Keratinocyte (primary cell): ENCODE measurements around the gene DUT. TPM values are rescaled to one million over a fixed set of nuclear protein-coding genes. Genes with fewer than 3 reads are reported as not detected.

Source experiments
- DNase-seq: peaks from one replicate; pipeline ENCODE4 v3.0.0-alpha.2; 2011; ENCODE audit warnings: low read depth, missing footprints, low spot score
- FAIRE-seq: peaks from 2 replicates; lab custom pipeline; 2011; peaks lifted over from hg19 to GRCh38; lab: Jason Lieb, UNC
- H2AFZ ChIP-seq: 2 replicates; pipeline ENCODE4 v1.6.0; 2012; ENCODE audit warnings: low read length, control low read depth, inconsistent platforms; ENCODE audit not compliant: control insufficient read depth
- H3K27ac ChIP-seq: 2 replicates; pipeline ENCODE4 v1.5.1; 2011; ENCODE audit warnings: low read length; ENCODE audit not compliant: control insufficient read depth, insufficient read depth
- H3K27me3 ChIP-seq: 3 replicates; pipeline ENCODE4 v1.6.0; 2011; ENCODE audit warnings: low read length; ENCODE audit not compliant: control insufficient read depth, insufficient read depth; ENCODE audit errors: extremely low read depth
- H3K36me3 ChIP-seq, 2 experiments: 2 replicates in 1 of 2; 3 replicates in 1 of 2; pipeline ENCODE4 v1.5.1; 2011; ENCODE audit warnings: low read length in 2 of 2, mild to moderate bottlenecking in 1 of 2; ENCODE audit not compliant: control insufficient read depth in 2 of 2, insufficient read depth in 2 of 2; ENCODE audit errors: extremely low read depth in 1 of 2
- H3K4me1 ChIP-seq: 3 replicates; pipeline ENCODE4 v1.5.1; 2011; ENCODE audit warnings: low read length; ENCODE audit not compliant: control insufficient read depth, insufficient read depth; ENCODE audit errors: extremely low read depth
- H3K4me2 ChIP-seq: 3 replicates; pipeline ENCODE4 v1.6.0; 2011; ENCODE audit warnings: low read depth, low read length; ENCODE audit not compliant: control insufficient read depth, insufficient read depth; ENCODE audit errors: extremely low read depth
- H3K4me3 ChIP-seq, 3 experiments: fragments of 200-600 bp in 1 of 3; sonication (generic) in 1 of 3; 2 replicates in 2 of 3; 3 replicates in 1 of 3; pipeline ENCODE4 v1.5.1; 2011 to 2016; ENCODE audit warnings: low read length in 3 of 3, mild to moderate bottlenecking in 3 of 3, control low read depth in 2 of 3, inconsistent platforms in 1 of 3, low read depth in 1 of 3, mixed read lengths in 1 of 3, mixed run types in 1 of 3, moderate library complexity in 1 of 3; ENCODE audit not compliant: control insufficient read depth in 2 of 3, insufficient read depth in 2 of 3; ENCODE audit errors: extremely low read depth in 1 of 3
- H3K79me2 ChIP-seq: 2 replicates; pipeline ENCODE4 v1.6.0; 2012; ENCODE audit warnings: low read length; ENCODE audit not compliant: control insufficient read depth, insufficient read depth
- H3K9ac ChIP-seq: 3 replicates; pipeline ENCODE4 v1.6.0; 2011; ENCODE audit warnings: low read length; ENCODE audit not compliant: control insufficient read depth, insufficient read depth; ENCODE audit errors: extremely low read depth
- H3K9me1 ChIP-seq: 3 replicates; pipeline ENCODE4 v1.6.0; 2011; ENCODE audit warnings: low read length; ENCODE audit not compliant: control insufficient read depth, insufficient read depth; ENCODE audit errors: extremely low read depth
- H3K9me3 ChIP-seq: 2 replicates; pipeline ENCODE4 v1.5.1; 2012; ENCODE audit warnings: low read depth, low read length; ENCODE audit not compliant: control insufficient read depth
- H4K20me1 ChIP-seq: 3 replicates; pipeline ENCODE4 v1.6.0; 2011; ENCODE audit warnings: low read length; ENCODE audit not compliant: control insufficient read depth, insufficient read depth; ENCODE audit errors: extremely low read depth
- CTCF ChIP-seq, 3 experiments: IDR thresholded peaks in 1 of 3; conservative IDR thresholded peaks in 1 of 3; optimal IDR thresholded peaks in 1 of 3; 2 replicates in 2 of 3; 3 replicates in 1 of 3; pipeline versions ENCODE3 to v1.5.1; 2011; ENCODE audit warnings: low read length in 3 of 3, mild to moderate bottlenecking in 3 of 3, moderate library complexity in 2 of 3, control low read depth in 1 of 3, inconsistent platforms in 1 of 3; ENCODE audit not compliant: insufficient read depth in 2 of 3; ENCODE audit errors: extremely low read depth in 1 of 3
- EZH2 ChIP-seq: IDR thresholded peaks from one replicate; pipeline ENCODE4 v1.6.1; 2012; ENCODE audit warnings: inconsistent platforms, mild to moderate bottlenecking, low read length, moderate library complexity
- dilution Hi-C: fragments of 300-500 bp; cut with MboI; formaldehyde crosslinking; loops from one replicate; pipeline ENCODE4 v1.7.0; 2020; ENCODE audit warnings: low sequenced_read_pairs; ENCODE audit not compliant: extremely low pct_ligation_motif_present
- polyA plus RNA-seq, 5 experiments: library from polyadenylated mRNA; depleted of rRNA in 3 of 5; stranded (reverse) in 3 of 5; stranded (forward) in 1 of 5; unstranded in 1 of 5; fragments of >200 nt; gene quantifications; 1 replicate in 1 of 5; 2 replicates in 3 of 5; 3 replicates in 1 of 5; pipeline versions ENCODE4 v1.2.1 to v1.2.3, GENCODE V29; 2011 to 2012; ENCODE audit warnings: missing spikeins in 2 of 5, low read depth in 1 of 5, low replicate concordance in 1 of 5

DUT gene
- polyA plus RNA-seq, 1 donor (not counting 4 experiments of a cell fraction or from before 2014, with no cell fraction given) = 79.8 TPM

DNA sequence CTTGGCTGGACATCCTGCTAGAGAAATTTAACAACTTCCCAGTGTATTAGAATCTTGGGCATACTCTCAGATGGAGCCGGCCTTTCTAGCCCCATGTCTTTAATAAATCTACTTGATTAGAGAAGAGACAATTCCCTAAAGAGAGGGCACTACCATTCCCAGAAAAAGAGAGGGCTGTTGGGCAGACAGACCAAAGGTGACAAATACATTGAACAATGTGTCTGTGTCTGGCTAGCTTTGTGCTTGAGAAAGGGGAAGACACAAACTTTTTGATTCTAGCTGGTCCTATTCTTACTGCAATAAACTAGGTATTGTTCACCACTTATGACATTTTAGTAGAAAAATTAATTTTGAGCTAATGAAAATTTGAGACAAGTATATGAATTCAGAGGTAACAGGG, 57.7 kb downstream of the DUT start:
- Histone ChIP-seq H3K4me2 (no peak overlapping the region), H3K9me1 (no peaks in the 10 kb centered on the region), H3K36me3 (no peaks in the 10 kb centered on the region), H3K27ac (no peak overlapping the region), H2AFZ (no peak overlapping the region), H3K27me3 (no peaks in the 10 kb centered on the region), H3K4me3 (no peak overlapping the region), H3K9me3 (no peaks in the 10 kb centered on the region), H3K4me1 (peaks cover 36% of the 10 kb centered on the region), H3K9ac (no peak overlapping the region), H3K79me2 (no peaks in the 10 kb centered on the region), H4K20me1 (no peaks in the 10 kb centered on the region)
- FAIRE-seq (no peak), DNase-seq (no peak)
- TF ChIP-seq EZH2 (no peak), CTCF (optimal IDR thresholded peaks at IDR 0.05 in 1 of 3, IDR thresholded peaks at IDR 0.05 in 1 of 3, conservative IDR thresholded peaks at IDR 0.05 in 1 of 3; ENCODE audit: extremely low read depth in 1 of 3, insufficient read depth in 2 of 3, low read length in 3 of 3) (no peak)
- dilution Hi-C loops = no loop called here

- H3K9me3 ChIP-seq = no peaks in the 10 kb centered on the region
- no peak overlapping the region for H3K4me3 ChIP-seq
- H3K27ac ChIP-seq = no peak overlapping the region
- no peak for TF ChIP-seq EZH2
- no peak for TF ChIP-seq CTCF (optimal IDR thresholded peaks at IDR 0.05 in 1 of 3, IDR thresholded peaks at IDR 0.05 in 1 of 3, conservative IDR thresholded peaks at IDR 0.05 in 1 of 3; ENCODE audit: extremely low read depth in 1 of 3, insufficient read depth in 2 of 3, low read length in 3 of 3)
- H3K9me1 ChIP-seq = no peaks in the 10 kb centered on the region
- no peak overlapping the region for H3K9ac ChIP-seq
- H3K36me3 ChIP-seq = no peaks in the 10 kb centered on the region
- H4K20me1 ChIP-seq = no peaks in the 10 kb centered on the region
- FAIRE-seq (no peak), DNase-seq (no peak)
- H2AFZ ChIP-seq = peak overlapping the region; percentile 62
- H3K4me2 ChIP-seq = peak overlapping the region; percentile 12
- H3K27me3 ChIP-seq = no peaks in the 10 kb centered on the region
- dilution Hi-C loops = no loop called here
- peaks cover 31% of the 10 kb centered on the region for H3K4me1 ChIP-seq
- no peaks in the 10 kb centered on the region for H3K79me2 ChIP-seq
Measured at GRCh38 chr15:48389691-48390143, 58.5 kb downstream of the DUT start.
